Cardiac muscle cell (in vitro differentiated cells and primary cell): ENCODE data around the gene NHSL2. TPM values are rescaled to one million over a fixed set of nuclear protein-coding genes. Genes with fewer than 3 reads are reported as not detected.
A peak's percentile ranks its signal among the peaks of the same experiment; 100 is the strongest.

ENCODE experiments used
- DNase-seq, 2 donors: peaks; one replicate each; pipeline versions ENCODE4 v3.0.0 to v3.0.0-alpha.2; 2010 to 2017; ENCODE audit warnings: low read depth in 1 of 2, low spot score in 1 of 2
- H3K27ac ChIP-seq: fragments of 200-600 bp; sonication (generic); 2 replicates; pipeline ENCODE4 v1.5.1; 2016
- H3K27me3 ChIP-seq: fragments of 200-600 bp; sonication (generic); 2 replicates; pipeline ENCODE4 v1.6.0; 2016; ENCODE audit warnings: control low read depth
- H3K36me3 ChIP-seq: fragments of 200-600 bp; sonication (generic); 2 replicates; pipeline ENCODE4 v1.5.1; 2016; ENCODE audit warnings: control low read depth
- H3K4me1 ChIP-seq: fragments of 200-600 bp; sonication (generic); 2 replicates; pipeline ENCODE4 v1.8.1; 2017; ENCODE audit warnings: low read depth, mild to moderate bottlenecking, mixed run types
- H3K4me3 ChIP-seq: fragments of 200-600 bp; sonication (generic); 2 replicates; pipeline ENCODE4 v1.5.1; 2016; ENCODE audit warnings: mild to moderate bottlenecking
- H3K9me3 ChIP-seq: fragments of 200-600 bp; sonication (generic); 2 replicates; pipeline ENCODE4 v1.5.1; 2017; ENCODE audit warnings: low read depth, mild to moderate bottlenecking, control low read depth
- CTCF ChIP-seq: IDR thresholded peaks from 2 replicates; pipeline ENCODE4 v1.5.1; 2012; ENCODE audit warnings: low read depth, mild to moderate bottlenecking, low read length
- polyA plus RNA-seq: library from polyadenylated mRNA; unstranded; fragments of >200 nt; fragmentation: Nextera tagmentation; extraction: Ambion mirVana; gene quantifications from 2 replicates; pipeline ENCODE4 v1.2.1, GENCODE V29; 2016
- total RNA-seq: library from RNA; depleted of rRNA; stranded (reverse); fragments of >200 nt; gene quantifications from 2 replicates; pipeline ENCODE4 v1.2.3, GENCODE V29; 2016

Gene NHSL2
- total and polyA plus RNA-seq, 2 experiments from 2014 or later = 6.6 to 7.9 TPM

GRCh38 chrX:72130156-72130761 is 219.6 kb downstream of the NHSL2 start:
- H3K27ac ChIP-seq = no peak overlapping the region
- H3K9me3 ChIP-seq = no peaks in the 10 kb centered on the region
- H3K36me3 ChIP-seq = no peaks in the 10 kb centered on the region
- H3K4me1 ChIP-seq = peaks cover 15% of the 10 kb centered on the region
- no peaks in the 10 kb centered on the region for H3K27me3 ChIP-seq
- no peak overlapping the region for H3K4me3 ChIP-seq
- no peak for TF ChIP-seq CTCF
- DNase-seq = no peak

- H3K36me3 ChIP-seq = no peaks in the 10 kb centered on the region
- H3K27me3 ChIP-seq = no peaks in the 10 kb centered on the region
- peaks cover 15% of the 10 kb centered on the region for H3K4me1 ChIP-seq
- no peak for DNase-seq
- H3K4me3 ChIP-seq = peak overlapping the region; percentile 51
- H3K9me3 ChIP-seq = no peaks in the 10 kb centered on the region
- no peak overlapping the region for H3K27ac ChIP-seq
- TF ChIP-seq CTCF = no peak
These were observed 220.2 kb downstream of the NHSL2 start for GRCh38 chrX:72130762-72131250.

GRCh38 chrX:72131317-72132294 is 221.0 kb downstream of the NHSL2 start, which contains the start of gene RTL5:
Gene RTL5, minus strand, starts transcription at chrX:72131915.
- Histone ChIP-seq H3K27ac (peak within 1 kb of the TSS; percentile 82), H3K4me3 (peak within 1 kb of the TSS; percentile 51), H3K27me3 (no peaks in the 10 kb centered on the region), H3K36me3 (no peaks in the 10 kb centered on the region), H3K9me3 (no peaks in the 10 kb centered on the region), H3K4me1 (peaks cover 11% of the 10 kb centered on the region)
- DNase-seq = peak; percentile 91 to 92
- no peak for TF ChIP-seq CTCF

GRCh38 chrX:72132456-72132855 is 221.8 kb downstream of the NHSL2 start:
- no peak for TF ChIP-seq CTCF
- H3K36me3 ChIP-seq = no peaks in the 10 kb centered on the region
- H3K27ac ChIP-seq = no peak overlapping the region
- H3K27me3 ChIP-seq = no peaks in the 10 kb centered on the region
- no peak for DNase-seq
- no peaks in the 10 kb centered on the region for H3K9me3 ChIP-seq
- no peak overlapping the region for H3K4me3 ChIP-seq
- H3K4me1 ChIP-seq = peaks cover 8% of the 10 kb centered on the region

GRCh38 chrX:72133851-72134546 is 223.4 kb downstream of the NHSL2 start:
- TF ChIP-seq CTCF = no peak
- Histone ChIP-seq H3K9me3 (no peaks in the 10 kb centered on the region), H3K36me3 (no peaks in the 10 kb centered on the region), H3K4me3 (no peak overlapping the region), H3K27ac (no peak overlapping the region), H3K4me1 (peaks cover 2% of the 10 kb centered on the region), H3K27me3 (no peaks in the 10 kb centered on the region)
- no peak for DNase-seq
